Lower leg skin (tissue), 4 donors: ENCODE data around the gene DRC7. TPM values are rescaled to one million over a fixed set of nuclear protein-coding genes. Genes with fewer than 3 reads are reported as not detected.

Experiments used
- DNase-seq, 2 donors: peaks; one replicate each; pipeline ENCODE4 v3.0.0-alpha.2; 2019; ENCODE audit warnings: low spot score in 2 of 2
- H3K4me3 ChIP-seq: fragments of 200-600 bp; sonication (generic); 2 replicates; pipeline ENCODE4 v1.5.1; 2017; ENCODE audit warnings: mild to moderate bottlenecking, low read depth; ENCODE audit not compliant: poor library complexity, severe bottlenecking
- CTCF ChIP-seq, 3 donors: fragments of 450-650 bp; IDR thresholded peaks; one replicate each; pipeline ENCODE4 v1.5.1; 2016; ENCODE audit warnings: antibody characterized with exemption in 3 of 3, mild to moderate bottlenecking in 3 of 3, moderate library complexity in 2 of 3
- POLR2A ChIP-seq, 2 donors: fragments of 450-650 bp; IDR thresholded peaks; one replicate each; pipeline ENCODE4 v1.6.1; 2016 to 2017; ENCODE audit warnings: antibody characterized with exemption in 2 of 2, mild to moderate bottlenecking in 1 of 2, moderate library complexity in 1 of 2
- WGBS, 2 donors: methylation state at CpG; one replicate each; pipeline ENCODE4 v1.1.5; 2018; 5-methylcytosine and 5-hydroxymethylcytosine counted together
- intact Hi-C: fragments of 100-400 bp; cut with DNase I; formaldehyde crosslinking; loops from one replicate; pipeline ENCODE4 v1.15.0; 2023; ENCODE audit warnings: low total_unique reads
- total RNA-seq, 4 donors: library from RNA; depleted of rRNA; stranded (reverse); fragments of >200 nt; gene quantifications; one replicate each; pipeline ENCODE4 v1.1.0, GENCODE V29; 2016

DRC7 gene
- total RNA-seq, 4 donors from 2014 or later, result not detected

DNA sequence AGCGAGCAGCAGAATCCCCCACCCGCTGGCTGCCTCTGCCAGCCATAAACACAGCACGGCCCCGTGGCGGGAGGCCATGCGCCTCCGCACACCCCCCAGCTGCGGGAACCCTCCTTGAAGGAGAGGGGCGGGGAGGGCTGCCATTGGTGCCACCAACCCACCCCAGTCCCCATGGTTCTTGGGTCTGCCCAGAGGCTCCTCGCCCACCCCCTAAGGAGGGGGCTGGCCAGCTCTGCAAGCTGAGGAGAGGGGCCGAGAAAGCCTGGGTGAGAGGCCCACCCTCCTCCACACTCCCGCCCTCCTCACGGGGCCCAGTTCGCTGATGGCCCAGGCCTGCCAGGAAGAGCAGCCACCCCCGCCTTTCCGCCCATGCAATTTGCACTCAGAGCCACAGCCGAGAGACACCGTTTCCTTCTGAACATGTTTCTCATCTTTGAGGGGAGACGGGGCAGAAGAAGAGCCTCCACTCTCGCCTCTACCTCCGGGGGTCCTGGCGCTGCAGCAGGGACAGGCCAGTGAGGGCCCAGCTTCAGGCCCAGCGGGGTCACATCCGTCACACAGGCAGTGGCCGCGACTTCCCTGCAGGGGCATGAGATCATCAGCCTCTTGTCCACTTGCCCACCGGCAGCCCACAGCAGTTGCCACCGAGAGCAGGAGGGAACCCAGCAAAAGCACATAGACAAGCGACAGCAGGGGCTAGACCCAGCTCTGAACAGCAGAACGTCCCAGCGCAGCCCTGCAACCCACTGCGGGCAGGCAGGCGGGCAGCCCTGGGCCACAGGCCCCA, 63.9 kb downstream of the DRC7 start:
- WGBS, 2 donors, result 67 to 79% methylated on average over 26 to 32 of the region's 33 CpGs
- H3K4me3 ChIP-seq, result no peak overlapping the region
- intact Hi-C loops, result loop anchor here (10.0 kb wide), 2 partner anchors 106 to 236 kb away; no protein-coding TSS in a partner anchor
- DNase-seq, result no peak
- TF ChIP-seq CTCF (IDR thresholded peaks at IDR 0.05) (no peak), POLR2A (IDR thresholded peaks at IDR 0.05) (no peak)

GRCh38 chr16:57759131-57759530, 64.5 kb downstream of the DRC7 start:
- intact Hi-C loops, result loop anchor here (10.0 kb wide), 2 partner anchors 106 to 236 kb away; no protein-coding TSS in a partner anchor
- TF ChIP-seq CTCF (IDR thresholded peaks at IDR 0.05) (no peak), POLR2A (IDR thresholded peaks at IDR 0.05) (no peak)
- no peak for DNase-seq
- H3K4me3 ChIP-seq, result no peak overlapping the region
- 86 to 100% methylated on average over 2 to 5 of the region's 7 CpGs for WGBS, 2 donors

GRCh38 chr16:57759541-57760356, 65.1 kb downstream of the DRC7 start:
- WGBS, 2 donors, result 65 to 66% methylated on average over 19 to 21 of the region's 21 CpGs
- TF ChIP-seq POLR2A (IDR thresholded peaks at IDR 0.05), result no peak
- TF ChIP-seq CTCF (IDR thresholded peaks at IDR 0.05), result no peak
- intact Hi-C loops, result loop anchor here (10.0 kb wide), 2 partner anchors 105 to 235 kb away; no protein-coding TSS in a partner anchor
- no peak overlapping the region for H3K4me3 ChIP-seq
- no peak for DNase-seq

DNA sequence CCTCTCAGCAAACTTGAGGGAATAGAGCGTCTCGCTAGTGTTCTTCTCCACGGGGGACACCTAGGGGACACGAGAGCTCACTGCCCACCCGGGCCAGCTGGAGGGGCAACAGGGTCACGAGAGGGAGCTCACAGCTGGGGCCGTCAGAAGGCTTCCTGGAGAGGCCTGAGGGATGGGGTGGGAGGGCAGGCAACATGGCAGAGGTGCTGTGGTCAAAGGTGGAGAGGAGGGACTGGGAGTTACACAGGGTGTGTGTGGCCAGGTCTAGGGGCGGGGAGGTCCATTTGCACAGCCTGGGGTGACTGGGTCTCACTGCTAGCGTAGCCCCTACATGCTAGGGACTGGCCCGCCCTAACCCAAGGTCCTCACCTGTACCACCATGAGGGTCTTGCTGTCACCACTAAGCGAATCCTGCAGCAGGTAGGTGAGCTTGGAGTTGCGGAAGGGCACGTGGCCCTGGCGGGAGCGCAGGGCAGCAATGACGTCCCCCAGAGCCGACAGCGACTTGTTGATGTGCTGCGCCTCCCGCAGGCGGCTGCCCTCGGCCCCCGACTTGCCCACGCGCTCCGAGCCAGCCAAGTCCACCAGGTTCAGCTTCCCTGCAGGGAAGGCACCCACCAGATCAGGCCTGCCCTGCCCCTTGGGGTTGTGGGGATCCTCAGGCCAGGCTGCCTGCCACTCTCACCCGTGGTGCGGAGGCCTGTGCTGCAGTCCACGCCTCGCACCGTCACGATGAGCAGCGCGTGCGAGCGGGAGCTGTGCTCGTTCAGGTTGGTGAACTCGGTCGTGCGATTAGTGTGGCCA, 66.0 kb downstream of the DRC7 start:
- TF ChIP-seq POLR2A (IDR thresholded peaks at IDR 0.05) (no peak), CTCF (IDR thresholded peaks at IDR 0.05) (no peak)
- DNase-seq, result no peak
- 90 to 91% methylated on average over 17 to 40 of the region's 40 CpGs for WGBS, 2 donors
- intact Hi-C loops, result no loop called here
- H3K4me3 ChIP-seq, result no peak overlapping the region

DNA sequence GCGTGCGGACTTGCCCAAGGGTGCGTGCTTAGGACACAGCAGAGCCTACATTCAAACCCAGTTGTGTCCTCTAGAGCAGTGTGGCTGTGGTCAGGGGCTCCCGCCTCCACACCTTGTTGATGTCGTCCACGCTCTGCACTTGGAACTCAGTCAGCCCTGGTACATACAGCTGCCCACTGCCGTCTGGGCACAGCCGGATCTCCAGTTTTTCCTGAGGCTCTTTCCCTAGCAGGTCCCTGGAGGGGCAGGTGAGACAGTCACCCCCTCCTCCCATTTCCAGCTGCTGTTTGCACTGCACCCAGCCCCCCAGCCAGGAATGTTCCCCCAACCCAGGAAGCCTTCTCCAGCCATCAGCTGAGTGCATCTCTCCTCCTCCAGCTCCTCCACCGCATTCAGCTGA, 66.7 kb downstream of the DRC7 start:
- intact Hi-C loops, result no loop called here
- DNase-seq, result no peak
- 78 to 85% methylated on average over 9 of the region's 9 CpGs for WGBS, 2 donors
- TF ChIP-seq CTCF (IDR thresholded peaks at IDR 0.05) (no peak), POLR2A (IDR thresholded peaks at IDR 0.05) (no peak)
- no peak overlapping the region for H3K4me3 ChIP-seq
